Neuronal stem cell (in vitro differentiated cells): ENCODE measurements around the gene PGAP3.

Source experiments
- DNase-seq: peaks from one replicate; pipeline ENCODE4 v3.0.0-alpha.2; 2013; ENCODE audit warnings: low spot score
- H2AFZ ChIP-seq: one replicate; pipeline ENCODE4 v1.6.1; 2013; ENCODE audit warnings: mild to moderate bottlenecking, low read length, inconsistent platforms
- H2AK5ac ChIP-seq: 2 replicates; pipeline ENCODE4 v1.6.1; 2013; ENCODE audit warnings: low read depth, mild to moderate bottlenecking, inconsistent platforms, low read length, moderate library complexity, mixed read lengths
- H2BK120ac ChIP-seq: 2 replicates; pipeline ENCODE4 v1.6.1; 2013; ENCODE audit warnings: low read depth, mild to moderate bottlenecking, inconsistent platforms, low read length, moderate library complexity, mixed read lengths
- H2BK12ac ChIP-seq: one replicate; pipeline ENCODE4 v1.6.1; 2013; ENCODE audit warnings: low read length, inconsistent platforms
- H2BK15ac ChIP-seq: 2 replicates; pipeline ENCODE4 v1.6.1; 2013; ENCODE audit warnings: mild to moderate bottlenecking, low read length, inconsistent platforms, mixed read lengths
- H2BK5ac ChIP-seq: one replicate; pipeline ENCODE4 v1.6.1; 2013; ENCODE audit warnings: inconsistent platforms, mild to moderate bottlenecking, low read length, moderate library complexity
- H3K14ac ChIP-seq: one replicate; pipeline ENCODE4 v1.6.1; 2013; ENCODE audit warnings: low read length, inconsistent platforms
- H3K18ac ChIP-seq: 2 replicates; pipeline ENCODE4 v1.6.1; 2013; ENCODE audit warnings: low read length, inconsistent platforms
- H3K23ac ChIP-seq: 2 replicates; pipeline ENCODE4 v1.6.1; 2013; ENCODE audit warnings: low read depth, mild to moderate bottlenecking, mixed read lengths, low read length, inconsistent platforms; ENCODE audit not compliant: poor library complexity
- H3K27ac ChIP-seq: replicated peaks from 3 replicates; pipeline ENCODE4 v1.5.1; 2013; ENCODE audit warnings: low read length, inconsistent platforms
- H3K27me3 ChIP-seq, 3 experiments: 2 replicates each; pipeline ENCODE4 v1.6.1; 2013; ENCODE audit warnings: low read length in 3 of 3, mild to moderate bottlenecking in 2 of 3, inconsistent platforms in 1 of 3, low read depth in 1 of 3, mixed read lengths in 1 of 3, moderate library complexity in 1 of 3; ENCODE audit not compliant: control insufficient read depth in 3 of 3, insufficient read depth in 3 of 3
- H3K36me3 ChIP-seq, 2 donors: replicated peaks in 1 of 2; 2 replicates each; pipeline ENCODE4 v1.6.1; 2013; ENCODE audit warnings: low read length in 2 of 2; ENCODE audit not compliant: control insufficient read depth in 2 of 2, insufficient read depth in 2 of 2
- H3K4ac ChIP-seq: 2 replicates; pipeline ENCODE4 v1.6.1; 2013; ENCODE audit warnings: inconsistent platforms, mild to moderate bottlenecking, low read length, moderate library complexity
- H3K4me1 ChIP-seq, 2 donors: 1 replicate in 1 of 2; 2 replicates in 1 of 2; pipeline ENCODE4 v1.6.1; 2013; ENCODE audit warnings: low read length in 2 of 2, low read depth in 1 of 2; ENCODE audit not compliant: control insufficient read depth in 2 of 2, insufficient read depth in 1 of 2
- H3K4me2 ChIP-seq: one replicate; pipeline ENCODE4 v1.6.1; 2013; ENCODE audit warnings: mild to moderate bottlenecking, low read length, inconsistent platforms; ENCODE audit not compliant: insufficient read depth, poor library complexity, severe bottlenecking
- H3K4me3 ChIP-seq, 2 donors: 2 replicates each; pipeline ENCODE4 v1.5.1; 2013; ENCODE audit warnings: low read length in 2 of 2, mild to moderate bottlenecking in 2 of 2, inconsistent platforms in 1 of 2, moderate library complexity in 1 of 2
- H3K79me1 ChIP-seq: one replicate; pipeline ENCODE4 v1.6.1; 2013; ENCODE audit warnings: low read depth, mild to moderate bottlenecking, inconsistent platforms, low read length, moderate library complexity
- H3K9ac ChIP-seq: one replicate; pipeline ENCODE4 v1.6.1; 2013; ENCODE audit warnings: mild to moderate bottlenecking, low read depth, low read length, inconsistent platforms; ENCODE audit not compliant: poor library complexity
- H3K9me3 ChIP-seq, 2 donors: replicated peaks in 1 of 2; 2 replicates each; pipeline versions ENCODE3 to v1.6.1; 2013; ENCODE audit warnings: low read length in 2 of 2, mild to moderate bottlenecking in 2 of 2, inconsistent platforms in 1 of 2, low read depth in 1 of 2, mixed read lengths in 1 of 2, moderate library complexity in 1 of 2; ENCODE audit not compliant: control insufficient read depth in 2 of 2, insufficient read depth in 1 of 2
- H4K8ac ChIP-seq: one replicate; pipeline ENCODE4 v1.6.1; 2013; ENCODE audit warnings: low read depth, mild to moderate bottlenecking, inconsistent platforms, low read length, moderate library complexity
- H4K91ac ChIP-seq: one replicate; pipeline ENCODE4 v1.6.1; 2013; ENCODE audit warnings: low read length, low read depth, mild to moderate bottlenecking, inconsistent platforms; ENCODE audit not compliant: poor library complexity
- whole genome bisulfite sequencing, 2 donors: extraction: QIAGEN DNeasy Blood & Tissue Kit; methylation state at CpG; one replicate each; pipeline ENCODE4 v1.1.7; 2013; ENCODE audit warnings: missing lambda C conversion rate in 2 of 2, mixed read lengths in 1 of 2; ENCODE audit not compliant: insufficient read length in 2 of 2, insufficient replicate concordance in 1 of 2; ENCODE audit errors: extremely low coverage in 2 of 2; 5-methylcytosine and 5-hydroxymethylcytosine counted together

Gene PGAP3

GRCh38 chr17:39678340-39679116 is 9.3 kb downstream of the PGAP3 start:
- Histone ChIP-seq H2BK5ac (no peak overlapping the region), H3K4ac (no peak overlapping the region), H2BK12ac (no peak overlapping the region), H2AK5ac (no peak overlapping the region), H3K36me3 (peaks cover 4 to 15% of the 10 kb centered on the region in 2 donors), H3K27ac (no peak overlapping the region), H3K4me2 (no peak overlapping the region), H3K18ac (no peak overlapping the region), H2BK120ac (no peak overlapping the region), H3K79me1 (no peaks in the 10 kb centered on the region), H2AFZ (no peak overlapping the region), H3K4me3 (no peak overlapping the region), H4K8ac (no peak overlapping the region), H3K4me1 (no peaks in the 10 kb centered on the region), H4K91ac (no peak overlapping the region), H3K9me3 (no peaks in the 10 kb centered on the region), H3K14ac (no peak overlapping the region), H3K23ac (no peak overlapping the region), H3K9ac (no peak overlapping the region), H2BK15ac (no peak overlapping the region), H3K27me3 (no peaks in the 10 kb centered on the region)
- WGBS, 2 donors = no CpG with 5 or more reads among the region's 13 CpGs
- no peak for DNase-seq

GRCh38 chr17:39677542-39678339 is 10.1 kb downstream of the PGAP3 start:
- no peak overlapping the region for H4K8ac ChIP-seq
- H3K27me3 ChIP-seq = no peaks in the 10 kb centered on the region
- no peaks in the 10 kb centered on the region for H3K4me1 ChIP-seq
- H3K27ac ChIP-seq = no peak overlapping the region
- no peak overlapping the region for H3K18ac ChIP-seq
- H3K4me3 ChIP-seq = peak overlapping the region in 1 of 2 donors; percentile 12
- no peak overlapping the region for H3K23ac ChIP-seq
- H2BK12ac ChIP-seq = no peak overlapping the region
- no CpG with 5 or more reads among the region's 13 CpGs for WGBS, 2 donors
- H3K36me3 ChIP-seq = peaks cover 4 to 12% of the 10 kb centered on the region in 2 donors
- peak overlapping the region; percentile 38 for H3K9ac ChIP-seq
- H2AK5ac ChIP-seq = no peak overlapping the region
- no peak overlapping the region for H3K4me2 ChIP-seq
- no peaks in the 10 kb centered on the region for H3K9me3 ChIP-seq
- H3K14ac ChIP-seq = no peak overlapping the region
- no peaks in the 10 kb centered on the region for H3K79me1 ChIP-seq
- H2AFZ ChIP-seq = no peak overlapping the region
- no peak overlapping the region for H3K4ac ChIP-seq
- H4K91ac ChIP-seq = no peak overlapping the region
- no peak overlapping the region for H2BK15ac ChIP-seq
- no peak overlapping the region for H2BK120ac ChIP-seq
- no peak for DNase-seq
- no peak overlapping the region for H2BK5ac ChIP-seq

GRCh38 chr17:39677072-39677471 is 10.8 kb downstream of the PGAP3 start:
- Histone ChIP-seq H3K4me2 (no peak overlapping the region), H3K27ac (no peak overlapping the region), H3K79me1 (no peaks in the 10 kb centered on the region), H3K4ac (no peak overlapping the region), H3K18ac (no peak overlapping the region), H3K23ac (no peak overlapping the region), H3K9ac (peak overlapping the region; percentile 46), H3K9me3 (no peaks in the 10 kb centered on the region), H2BK12ac (no peak overlapping the region), H3K36me3 (peaks cover 4 to 12% of the 10 kb centered on the region in 2 donors), H2BK15ac (no peak overlapping the region), H3K27me3 (no peaks in the 10 kb centered on the region), H3K4me3 (no peak overlapping the region), H2AFZ (no peak overlapping the region), H3K14ac (no peak overlapping the region), H3K4me1 (no peaks in the 10 kb centered on the region), H2BK5ac (no peak overlapping the region), H4K8ac (no peak overlapping the region), H2BK120ac (no peak overlapping the region), H4K91ac (no peak overlapping the region), H2AK5ac (no peak overlapping the region)
- DNase-seq = no peak
- WGBS, 2 donors = no CpG with 5 or more reads among the region's 8 CpGs

- H3K23ac ChIP-seq = no peak overlapping the region
- H2BK15ac ChIP-seq = no peak overlapping the region
- no peak overlapping the region for H3K9ac ChIP-seq
- H3K79me1 ChIP-seq = no peaks in the 10 kb centered on the region
- H3K27ac ChIP-seq = no peak overlapping the region
- H3K9me3 ChIP-seq = no peaks in the 10 kb centered on the region
- WGBS, 2 donors = no CpG with 5 or more reads among the region's 7 CpGs
- no peak overlapping the region for H3K14ac ChIP-seq
- H3K36me3 ChIP-seq = peaks cover 4 to 12% of the 10 kb centered on the region in 2 donors
- no peak overlapping the region for H2BK12ac ChIP-seq
- H3K18ac ChIP-seq = no peak overlapping the region
- peak overlapping the region; percentile 71 for H2BK5ac ChIP-seq
- no peak overlapping the region for H4K8ac ChIP-seq
- H3K4ac ChIP-seq = no peak overlapping the region
- no peak overlapping the region for H3K4me2 ChIP-seq
- H2AK5ac ChIP-seq = no peak overlapping the region
- no peak overlapping the region for H2AFZ ChIP-seq
- H3K4me1 ChIP-seq = no peaks in the 10 kb centered on the region
- no peak for DNase-seq
- H3K4me3 ChIP-seq = no peak overlapping the region
- H2BK120ac ChIP-seq = no peak overlapping the region
- no peaks in the 10 kb centered on the region for H3K27me3 ChIP-seq
- H4K91ac ChIP-seq = no peak overlapping the region
These were observed 11.5 kb downstream of the PGAP3 start for GRCh38 chr17:39676198-39676819.
